Naive thymus-derived CD4-positive, alpha-beta T cell (primary cell): ENCODE data around the gene CD7. TPM values are rescaled to one million over a fixed set of nuclear protein-coding genes. Genes with fewer than 3 reads are reported as not detected.
A peak's percentile ranks its signal among the peaks of the same experiment; 100 is the strongest.

ENCODE experiments used
- ATAC-seq: fragments of 150-1000 bp; cut with Tn5 transposase; 2 replicates; pipeline ENCODE4 v1.10.0; 2021; ENCODE audit warnings: mild to moderate bottlenecking, moderate library complexity
- CTCF ChIA-PET: fragments of 350-600 bp; sonication (Branson Sonifier 250); formaldehyde crosslinking; loops from one replicate; lab custom pipeline; 2021; ENCODE audit warnings: antibody characterized with exemption; lab: Charles Lee
- POLR2A ChIA-PET: fragments of 350-600 bp; sonication (Branson Sonifier 250); formaldehyde crosslinking; loops from one replicate; lab custom pipeline; 2021; ENCODE audit warnings: antibody characterized with exemption, inconsistent platforms; lab: Charles Lee
- DNase-seq, 9 donors: peaks; one replicate each; pipeline versions ENCODE4 v3.0.0 to v3.0.0-alpha.2; 2020 to 2022; ENCODE audit warnings: mixed read lengths in 1 of 9
- H3K27ac ChIP-seq: one replicate; pipeline ENCODE4 v1.7.0; 2013; ENCODE audit warnings: mild to moderate bottlenecking, low read depth, low read length, moderate library complexity
- H3K27me3 ChIP-seq, 2 donors: one replicate each; pipeline ENCODE4 v1.7.0; 2013; ENCODE audit warnings: low read length in 2 of 2, mild to moderate bottlenecking in 2 of 2, moderate library complexity in 2 of 2; ENCODE audit not compliant: control insufficient read depth in 2 of 2, insufficient read depth in 2 of 2
- H3K36me3 ChIP-seq, 3 experiments: 1 replicate in 2 of 3; 2 replicates in 1 of 3; pipeline ENCODE4 v1.7.0; 2013; ENCODE audit warnings: low read length in 3 of 3, mild to moderate bottlenecking in 3 of 3, moderate library complexity in 1 of 3; ENCODE audit not compliant: insufficient read depth in 3 of 3, control insufficient read depth in 2 of 3
- H3K4me1 ChIP-seq, 2 donors: one replicate each; pipeline ENCODE4 v1.7.0; 2013; ENCODE audit warnings: low read length in 2 of 2, mild to moderate bottlenecking in 2 of 2, moderate library complexity in 1 of 2; ENCODE audit not compliant: control insufficient read depth in 2 of 2, insufficient read depth in 2 of 2
- H3K4me3 ChIP-seq: 2 replicates; pipeline ENCODE4 v1.7.0; 2013; ENCODE audit warnings: mild to moderate bottlenecking, low read length
- H3K9me3 ChIP-seq, 3 experiments: 1 replicate in 2 of 3; 2 replicates in 1 of 3; pipeline ENCODE4 v1.7.0; 2013; ENCODE audit warnings: low read length in 3 of 3; ENCODE audit not compliant: control insufficient read depth in 2 of 3
- H3K27ac Mint-ChIP-seq, 9 donors: one replicate each; pipeline ENCODE4 v1.8.0; 2020 to 2022; ENCODE audit warnings: mixed read lengths in 9 of 9, mild to moderate bottlenecking in 8 of 9, moderate library complexity in 5 of 9, inconsistent platforms in 2 of 9
- H3K27me3 Mint-ChIP-seq, 5 donors: one replicate each; pipeline ENCODE4 v1.8.0; 2021 to 2022; ENCODE audit warnings: mixed read lengths in 5 of 5, mild to moderate bottlenecking in 1 of 5
- H3K36me3 Mint-ChIP-seq, 5 donors: one replicate each; pipeline ENCODE4 v1.8.0; 2020 to 2022; ENCODE audit warnings: mixed read lengths in 5 of 5, mild to moderate bottlenecking in 3 of 5, inconsistent platforms in 1 of 5
- H3K4me1 Mint-ChIP-seq, 7 donors: one replicate each; pipeline ENCODE4 v1.8.0; 2020 to 2022; ENCODE audit warnings: mixed read lengths in 7 of 7, mild to moderate bottlenecking in 3 of 7, inconsistent platforms in 1 of 7
- H3K4me3 Mint-ChIP-seq, 10 donors: one replicate each; pipeline ENCODE4 v1.8.0; 2020 to 2022; ENCODE audit warnings: mild to moderate bottlenecking in 10 of 10, mixed read lengths in 10 of 10, moderate library complexity in 6 of 10, inconsistent platforms in 2 of 10
- H3K9me3 Mint-ChIP-seq, 11 donors: one replicate each; pipeline ENCODE4 v1.8.0; 2020 to 2022; ENCODE audit warnings: mixed read lengths in 11 of 11, mild to moderate bottlenecking in 4 of 11, inconsistent platforms in 1 of 11, moderate library complexity in 1 of 11
- intact Hi-C, 2 donors: fragments of 100-400 bp; cut with micrococcal nuclease; formaldehyde crosslinking; loops; one replicate each; pipeline ENCODE4 v1.15.1; 2023
- polyA plus RNA-seq, 2 donors: library from polyadenylated mRNA; unstranded; fragments of 300-500 nt; fragmentation: Illumina TruSeq; gene quantifications; one replicate each; pipeline ENCODE4 v1.2.3, GENCODE V29; 2021
- total RNA-seq, 6 experiments: library from RNA in 5 of 6; stranded (reverse) in 5 of 6; gene quantifications; 1 replicate in 5 of 6; 2 replicates in 1 of 6; pipeline ENCODE4 v1.2.3 and lab custom pipeline; 2021 to 2026

The CD7 gene
- total and polyA plus RNA-seq, 7 experiments from 2014 or later: 61.9 to 390 (median 169) TPM

- POLR2A ChIA-PET: interaction anchor here (0.5 to 5.3 kb wide), 7 partner anchors 14 to 276 kb away, joined by 3 to 34 read pairs (median 5); no protein-coding TSS in a partner anchor
- no peaks in the 10 kb centered on the region for H3K27me3 ChIP-seq
- CTCF ChIA-PET: interaction anchor here (0.9 to 3.4 kb wide), 7 partner anchors 13 to 114 kb away, joined by 3 to 57 read pairs (median 5); no protein-coding TSS in a partner anchor
- peaks cover 0 to 11% (median 0%) of the 10 kb centered on the region in 5 donors for H3K36me3 Mint-ChIP-seq
- H3K36me3 ChIP-seq: peaks cover 0 to 21% (median 0%) of the 10 kb centered on the region in 3 experiments
- no peaks in the 10 kb centered on the region for H3K27me3 Mint-ChIP-seq
- peak overlapping the region in 5 of 9 donors; percentile 71 to 97 (median 75) for H3K27ac Mint-ChIP-seq
- intact Hi-C loops: loop anchor here (2.0 kb wide), 2 partner anchors 75 to 193 kb away; no protein-coding TSS in a partner anchor
- H3K9me3 ChIP-seq: no peaks in the 10 kb centered on the region
- peaks cover 19 to 20% of the 10 kb centered on the region in 2 donors for H3K4me1 ChIP-seq
- no peaks in the 10 kb centered on the region for H3K9me3 Mint-ChIP-seq
- H3K4me3 Mint-ChIP-seq: peak overlapping the region in 7 of 10 donors; percentile 32 to 87 (median 65)
- DNase-seq: no peak
- H3K4me3 ChIP-seq: no peak overlapping the region
- peaks cover 8 to 36% (median 18%) of the 10 kb centered on the region in 7 donors for H3K4me1 Mint-ChIP-seq
- no peak for ATAC-seq
- peak overlapping the region; percentile 77 for H3K27ac ChIP-seq
These were observed 2.9 kb upstream of the CD7 start for GRCh38 chr17:82320140-82320840.

- no peak for ATAC-seq
- Mint-ChIP-seq H3K36me3 (peaks cover 0 to 11% (median 0%) of the 10 kb centered on the region in 5 donors), H3K27ac (no peak overlapping the region), H3K9me3 (no peaks in the 10 kb centered on the region), H3K4me3 (no peak overlapping the region), H3K4me1 (peaks cover 8 to 31% (median 16%) of the 10 kb centered on the region in 7 donors), H3K27me3 (no peaks in the 10 kb centered on the region)
- POLR2A ChIA-PET: interaction anchor here (5.3 kb wide), 1 partner anchor 18 kb away, joined by 34 read pairs; no protein-coding TSS in a partner anchor
- H3K36me3 ChIP-seq: peaks cover 0 to 26% (median 0%) of the 10 kb centered on the region in 3 experiments
- no peak overlapping the region for H3K4me3 ChIP-seq
- H3K27me3 ChIP-seq: no peaks in the 10 kb centered on the region
- H3K9me3 ChIP-seq: no peaks in the 10 kb centered on the region
- no peak for DNase-seq
- peaks cover 20% of the 10 kb centered on the region in 2 donors for H3K4me1 ChIP-seq
- intact Hi-C loops: loop anchor here (2.0 kb wide), 2 partner anchors 75 to 193 kb away; no protein-coding TSS in a partner anchor
- H3K27ac ChIP-seq: no peak overlapping the region
- CTCF ChIA-PET: interaction anchor here (1.0 kb wide), 1 partner anchor 114 kb away, joined by 3 read pairs; no protein-coding TSS in a partner anchor
These were observed 2.2 kb upstream of the CD7 start for GRCh38 chr17:82319619-82320062.

- intact Hi-C loops: no loop called here
- Mint-ChIP-seq H3K9me3 (no peaks in the 10 kb centered on the region), H3K4me3 (no peak overlapping the region), H3K27me3 (no peaks in the 10 kb centered on the region), H3K36me3 (peaks cover 0 to 12% (median 0%) of the 10 kb centered on the region in 5 donors), H3K4me1 (peaks cover 10 to 30% (median 14%) of the 10 kb centered on the region in 7 donors), H3K27ac (no peak overlapping the region)
- no peaks in the 10 kb centered on the region for H3K27me3 ChIP-seq
- H3K4me1 ChIP-seq: peaks cover 20% of the 10 kb centered on the region in 2 donors
- DNase-seq (no peak), ATAC-seq (no peak)
- H3K9me3 ChIP-seq: no peaks in the 10 kb centered on the region
- POLR2A ChIA-PET: interaction anchor here (5.3 kb wide), 1 partner anchor 17 kb away, joined by 34 read pairs; no protein-coding TSS in a partner anchor
- H3K27ac ChIP-seq: no peak overlapping the region
- H3K4me3 ChIP-seq: no peak overlapping the region
- H3K36me3 ChIP-seq: peaks cover 0 to 33% (median 0%) of the 10 kb centered on the region in 3 experiments
- CTCF ChIA-PET: interaction anchor here (1.0 kb wide), 1 partner anchor 113 kb away, joined by 3 read pairs; no protein-coding TSS in a partner anchor
These were observed 1.6 kb upstream of the CD7 start for GRCh38 chr17:82318772-82319606.

- Histone ChIP-seq H3K27ac (peak overlapping the region; percentile 91), H3K4me3 (no peak overlapping the region), H3K27me3 (no peaks in the 10 kb centered on the region), H3K36me3 (peaks cover 0 to 39% (median 0%) of the 10 kb centered on the region in 3 experiments), H3K4me1 (peaks cover 20% of the 10 kb centered on the region in 2 donors), H3K9me3 (no peaks in the 10 kb centered on the region)
- intact Hi-C loops: no loop called here
- Mint-ChIP-seq H3K36me3 (peaks cover 0 to 17% (median 4%) of the 10 kb centered on the region in 5 donors), H3K4me1 (peaks cover 17 to 30% (median 19%) of the 10 kb centered on the region in 7 donors), H3K4me3 (no peak overlapping the region), H3K27ac (no peak overlapping the region), H3K27me3 (no peaks in the 10 kb centered on the region), H3K9me3 (no peaks in the 10 kb centered on the region)
- no peak for ATAC-seq
- ChIA-PET POLR2A (interaction anchor here (0.6 to 12.6 kb wide), 9 partner anchors 15 to 690 kb away, joined by 3 to 237 read pairs (median 5); partner anchors contain the start of gene SECTM1), CTCF (interaction anchor here (0.7 to 3.5 kb wide), 3 partner anchors 18 to 117 kb away, joined by 3 to 61 read pairs (median 3); no protein-coding TSS in a partner anchor)
- peak in 1 of 9 donors; percentile 7 for DNase-seq
These were observed 726 bp upstream of the CD7 start for GRCh38 chr17:82318169-82318498.

GRCh38 chr17:82316651-82317393, 586 bp downstream of the CD7 start:
- intact Hi-C loops: loop anchor here (1.0 to 2.0 kb wide), 6 partner anchors 14 to 78 kb away; partner anchors contain the start of genes CSNK1D (in 1 of the 2) and SECTM1 (in 1 of the 2)
- CTCF ChIA-PET: interaction anchor here (0.7 to 3.5 kb wide), 12 partner anchors 7 to 293 kb away, joined by 3 to 61 read pairs (median 4); partner anchors contain the start of gene SLC16A3
- ATAC-seq (peak; percentile 19), DNase-seq (peak in 3 of 9 donors; percentile 39 to 50 (median 48))
- H3K36me3 ChIP-seq: peaks cover 0 to 39% (median 0%) of the 10 kb centered on the region in 3 experiments
- Mint-ChIP-seq H3K4me1 (peaks cover 17 to 24% (median 19%) of the 10 kb centered on the region in 7 donors), H3K27ac (peak overlapping the region in 6 of 9 donors; percentile 66 to 97 (median 90)), H3K27me3 (no peaks in the 10 kb centered on the region), H3K4me3 (peak overlapping the region in 6 of 10 donors; percentile 88 to 99 (median 97)), H3K36me3 (peaks cover 0 to 17% (median 4%) of the 10 kb centered on the region in 5 donors), H3K9me3 (no peaks in the 10 kb centered on the region)
- no peaks in the 10 kb centered on the region for H3K9me3 ChIP-seq
- peak overlapping the region; percentile 91 for H3K27ac ChIP-seq
- H3K27me3 ChIP-seq: no peaks in the 10 kb centered on the region
- peaks cover 17 to 20% of the 10 kb centered on the region in 2 donors for H3K4me1 ChIP-seq
- H3K4me3 ChIP-seq: peak overlapping the region; percentile 91
- POLR2A ChIA-PET: interaction anchor here (0.8 to 12.6 kb wide), 14 partner anchors 8 to 290 kb away, joined by 3 to 237 read pairs (median 4); partner anchors contain the start of gene SECTM1
